BLaER1 (cell line): ENCODE measurements around the gene BLM.

Experiments used
- H3K27ac ChIP-seq: shearing (Covaris generic); formaldehyde crosslinking; 2 replicates; pipeline ENCODE4 v1.8.1; 2022
- H3K27me3 ChIP-seq: shearing (Covaris generic); formaldehyde crosslinking; 2 replicates; pipeline ENCODE4 v1.8.1; 2022
- H3K36me3 ChIP-seq: shearing (Covaris generic); formaldehyde crosslinking; 2 replicates; pipeline ENCODE4 v1.8.1; 2022
- H3K4me1 ChIP-seq: shearing (Covaris generic); formaldehyde crosslinking; 2 replicates; pipeline ENCODE4 v1.8.1; 2022
- H3K4me2 ChIP-seq: shearing (Covaris generic); formaldehyde crosslinking; 2 replicates; pipeline ENCODE4 v1.8.1; 2022
- H3K4me3 ChIP-seq: shearing (Covaris generic); formaldehyde crosslinking; 2 replicates; pipeline ENCODE4 v1.8.1; 2022
- H3K9ac ChIP-seq: shearing (Covaris generic); formaldehyde crosslinking; 2 replicates; pipeline ENCODE4 v1.8.1; 2022
- H3K9me3 ChIP-seq: shearing (Covaris generic); formaldehyde crosslinking; 2 replicates; pipeline ENCODE4 v1.8.1; 2022
- H4K20me1 ChIP-seq: shearing (Covaris generic); formaldehyde crosslinking; 2 replicates; pipeline ENCODE4 v1.8.1; 2022
- Cebpa-rat ChIP-seq: shearing (Covaris generic); IDR thresholded peaks from 2 replicates; pipeline ENCODE4 v1.8.1; 2022

BLM gene

GRCh38 chr15:90750186-90750585 is 33.0 kb downstream of the BLM start:
- Histone ChIP-seq H3K27me3 (no peaks in the 10 kb centered on the region), H3K4me2 (no peak overlapping the region), H3K9me3 (no peaks in the 10 kb centered on the region), H3K36me3 (peaks cover 75% of the 10 kb centered on the region), H3K9ac (no peak overlapping the region), H3K4me1 (no peaks in the 10 kb centered on the region), H4K20me1 (peaks cover 6% of the 10 kb centered on the region; the same call in 1 of the 2 replicates), H3K4me3 (no peak overlapping the region), H3K27ac (no peak overlapping the region)
- no peak for TF ChIP-seq Cebpa-rat

- no peak for TF ChIP-seq Cebpa-rat
- Histone ChIP-seq H3K9me3 (no peaks in the 10 kb centered on the region), H3K4me3 (no peak overlapping the region), H3K4me1 (no peaks in the 10 kb centered on the region), H3K9ac (no peak overlapping the region), H3K36me3 (peaks cover 87% of the 10 kb centered on the region), H3K4me2 (no peak overlapping the region), H3K27ac (no peak overlapping the region), H3K27me3 (no peaks in the 10 kb centered on the region), H4K20me1 (no peaks in the 10 kb centered on the region)
These were observed 34.2 kb downstream of the BLM start for GRCh38 chr15:90751300-90751825.

DNA sequence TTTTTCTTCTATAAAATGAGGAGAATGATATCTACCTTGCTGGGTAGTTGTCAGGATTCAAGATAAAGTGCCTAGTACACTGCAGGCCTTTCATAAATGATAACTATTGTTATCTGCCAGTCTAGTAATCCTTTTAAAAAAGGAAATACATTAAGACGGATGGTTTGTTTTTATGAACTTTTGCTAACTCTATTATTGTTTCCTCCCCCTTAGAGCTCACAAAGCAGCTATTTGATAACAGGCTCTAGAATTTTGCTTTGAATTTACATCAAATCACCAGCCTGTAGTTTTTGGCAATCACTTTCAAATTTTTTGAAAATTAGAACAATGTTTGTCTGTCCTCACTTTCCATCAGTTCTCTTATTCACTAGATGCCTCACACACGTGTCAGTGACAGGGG is 39.8 kb downstream of the BLM start:
- H3K36me3 ChIP-seq = peaks cover 96% of the 10 kb centered on the region
- H3K4me2 ChIP-seq = no peak overlapping the region

GRCh38 chr15:90757461-90757860 is 40.3 kb downstream of the BLM start:
- no peak for TF ChIP-seq Cebpa-rat
- Histone ChIP-seq H3K27ac (no peak overlapping the region), H3K9me3 (no peaks in the 10 kb centered on the region), H3K27me3 (no peaks in the 10 kb centered on the region), H3K4me2 (no peak overlapping the region), H4K20me1 (no peaks in the 10 kb centered on the region), H3K9ac (no peak overlapping the region), H3K4me3 (no peak overlapping the region), H3K4me1 (no peaks in the 10 kb centered on the region), H3K36me3 (peaks cover 96% of the 10 kb centered on the region)

More for the DNA sequence above, 39.8 kb downstream of the BLM start:
- H3K27me3 ChIP-seq = no peaks in the 10 kb centered on the region
- no peak overlapping the region for H3K4me3 ChIP-seq
- no peaks in the 10 kb centered on the region for H4K20me1 ChIP-seq
- H3K4me1 ChIP-seq = no peaks in the 10 kb centered on the region
- TF ChIP-seq Cebpa-rat = no peak
- H3K27ac ChIP-seq = no peak overlapping the region
- H3K9me3 ChIP-seq = no peaks in the 10 kb centered on the region
- no peak overlapping the region for H3K9ac ChIP-seq

DNA sequence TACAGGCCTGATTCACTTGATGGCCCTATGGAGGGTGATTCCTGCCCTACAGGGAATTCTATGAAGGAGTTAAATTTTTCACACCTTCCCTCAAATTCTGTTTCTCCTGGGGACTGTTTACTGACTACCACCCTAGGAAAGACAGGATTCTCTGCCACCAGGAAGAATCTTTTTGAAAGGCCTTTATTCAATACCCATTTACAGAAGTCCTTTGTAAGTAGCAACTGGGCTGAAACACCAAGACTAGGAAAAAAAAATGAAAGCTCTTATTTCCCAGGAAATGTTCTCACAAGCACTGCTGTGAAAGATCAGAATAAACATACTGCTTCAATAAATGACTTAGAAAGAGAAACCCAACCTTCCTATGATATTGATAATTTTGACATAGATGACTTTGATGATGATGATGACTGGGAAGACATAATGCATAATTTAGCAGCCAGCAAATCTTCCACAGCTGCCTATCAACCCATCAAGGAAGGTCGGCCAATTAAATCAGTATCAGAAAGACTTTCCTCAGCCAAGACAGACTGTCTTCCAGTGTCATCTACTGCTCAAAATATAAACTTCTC is 43.6 kb downstream of the BLM start:
- H3K4me1 ChIP-seq = no peaks in the 10 kb centered on the region
- no peak overlapping the region for H3K9ac ChIP-seq
- no peak for TF ChIP-seq Cebpa-rat
- H3K27ac ChIP-seq = no peak overlapping the region
- H4K20me1 ChIP-seq = no peaks in the 10 kb centered on the region
- H3K36me3 ChIP-seq = peaks cover 98% of the 10 kb centered on the region
- H3K9me3 ChIP-seq = no peaks in the 10 kb centered on the region
- no peak overlapping the region for H3K4me2 ChIP-seq
- H3K4me3 ChIP-seq = no peak overlapping the region
- H3K27me3 ChIP-seq = no peaks in the 10 kb centered on the region

DNA sequence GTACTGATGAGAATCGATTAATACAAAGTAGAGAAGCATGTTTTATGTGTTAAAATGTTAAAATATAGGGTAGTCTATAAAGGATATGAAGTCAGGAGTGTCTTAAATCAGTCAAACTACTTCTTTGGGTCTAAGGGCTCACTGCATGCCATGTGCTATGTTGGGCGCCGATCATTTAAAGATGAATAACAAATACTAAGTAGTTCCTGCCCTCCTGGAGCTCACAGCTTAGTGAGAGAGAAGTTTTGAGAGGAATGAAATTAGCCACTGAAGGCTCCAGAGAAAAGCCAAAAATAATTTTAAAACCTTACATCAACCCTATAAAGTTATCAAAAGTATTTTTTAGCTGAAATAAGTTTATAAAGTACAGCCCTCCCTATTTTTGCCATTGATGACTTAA is 44.5 kb downstream of the BLM start:
- TF ChIP-seq Cebpa-rat = no peak
- H3K27ac ChIP-seq = no peak overlapping the region
- H3K4me2 ChIP-seq = no peak overlapping the region
- no peaks in the 10 kb centered on the region for H3K4me1 ChIP-seq
- no peaks in the 10 kb centered on the region for H3K9me3 ChIP-seq
- H3K36me3 ChIP-seq = peaks cover 98% of the 10 kb centered on the region
- no peak overlapping the region for H3K9ac ChIP-seq
- no peaks in the 10 kb centered on the region for H3K27me3 ChIP-seq
- no peaks in the 10 kb centered on the region for H4K20me1 ChIP-seq
- H3K4me3 ChIP-seq = no peak overlapping the region

DNA sequence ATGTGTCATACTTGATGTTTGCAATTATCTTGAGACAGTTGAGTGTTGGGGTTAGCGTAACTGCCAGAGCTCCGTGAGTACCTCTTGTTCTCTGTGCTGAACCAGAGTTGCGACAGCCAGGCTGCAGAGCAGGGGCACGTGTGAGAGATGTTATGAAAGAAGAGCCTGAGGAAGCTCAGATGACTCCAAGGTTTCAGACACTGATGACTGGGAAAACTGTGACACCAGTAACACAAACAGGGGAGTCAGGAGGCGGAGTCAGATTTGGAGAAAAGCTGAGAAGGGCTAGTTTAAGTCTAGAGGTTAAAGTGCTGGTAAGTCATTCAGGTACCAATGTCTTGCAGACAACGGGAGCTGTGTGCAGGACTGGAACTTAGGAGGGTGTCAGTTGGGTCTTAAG is 45.0 kb downstream of the BLM start:
- no peaks in the 10 kb centered on the region for H3K27me3 ChIP-seq
- H3K27ac ChIP-seq = no peak overlapping the region
- no peak overlapping the region for H3K4me2 ChIP-seq
- H3K36me3 ChIP-seq = peaks cover 96% of the 10 kb centered on the region
- no peaks in the 10 kb centered on the region for H3K4me1 ChIP-seq
- no peak for TF ChIP-seq Cebpa-rat
- H3K9me3 ChIP-seq = no peaks in the 10 kb centered on the region
- H4K20me1 ChIP-seq = no peaks in the 10 kb centered on the region
- H3K9ac ChIP-seq = no peak overlapping the region
- H3K4me3 ChIP-seq = no peak overlapping the region

GRCh38 chr15:90763366-90764099 is 46.4 kb downstream of the BLM start:
- H3K27me3 ChIP-seq = no peaks in the 10 kb centered on the region
- peaks cover 96% of the 10 kb centered on the region for H3K36me3 ChIP-seq

GRCh38 chr15:90765531-90765930 is 48.4 kb downstream of the BLM start:
- Histone ChIP-seq H3K4me3 (no peak overlapping the region), H3K9ac (no peak overlapping the region), H3K9me3 (no peaks in the 10 kb centered on the region), H3K4me1 (no peaks in the 10 kb centered on the region), H3K27ac (no peak overlapping the region), H3K4me2 (no peak overlapping the region), H3K27me3 (no peaks in the 10 kb centered on the region), H3K36me3 (peaks cover 95% of the 10 kb centered on the region), H4K20me1 (no peaks in the 10 kb centered on the region)
- no peak for TF ChIP-seq Cebpa-rat

More at GRCh38 chr15:90763366-90764099, 46.4 kb downstream of the BLM start:
- TF ChIP-seq Cebpa-rat = no peak
- no peak overlapping the region for H3K4me3 ChIP-seq
- no peaks in the 10 kb centered on the region for H3K9me3 ChIP-seq
- no peak overlapping the region for H3K27ac ChIP-seq
- H4K20me1 ChIP-seq = no peaks in the 10 kb centered on the region
- H3K4me1 ChIP-seq = no peaks in the 10 kb centered on the region
- H3K4me2 ChIP-seq = no peak overlapping the region
- H3K9ac ChIP-seq = no peak overlapping the region

DNA sequence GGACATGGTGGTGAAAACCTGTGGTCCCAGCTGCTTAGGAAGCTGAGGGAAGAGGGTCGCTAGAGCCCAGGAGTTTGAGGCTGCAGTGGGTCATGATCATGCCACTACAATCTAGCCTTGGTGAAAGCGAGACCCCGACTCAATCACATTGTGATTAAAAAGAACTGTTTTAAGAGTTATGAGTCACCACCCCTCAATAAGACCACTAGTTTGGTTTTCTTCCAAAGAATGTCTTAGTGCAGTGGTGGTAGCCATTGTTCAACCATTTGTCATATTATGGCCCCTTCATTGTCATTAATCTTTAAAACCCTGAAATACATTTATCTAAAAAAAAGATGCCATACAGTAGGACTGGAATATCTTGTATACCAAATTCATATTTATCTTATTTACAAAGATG is 48.8 kb downstream of the BLM start:
- H3K4me1 ChIP-seq = no peaks in the 10 kb centered on the region
- H3K36me3 ChIP-seq = peaks cover 95% of the 10 kb centered on the region
- no peak overlapping the region for H3K27ac ChIP-seq
- H3K4me3 ChIP-seq = no peak overlapping the region
- no peak for TF ChIP-seq Cebpa-rat
- H3K9me3 ChIP-seq = no peaks in the 10 kb centered on the region
- H4K20me1 ChIP-seq = no peaks in the 10 kb centered on the region
- no peaks in the 10 kb centered on the region for H3K27me3 ChIP-seq
- no peak overlapping the region for H3K9ac ChIP-seq
- no peak overlapping the region for H3K4me2 ChIP-seq
